Measurements from ENCODE around the gene MCCC1.

DNA sequence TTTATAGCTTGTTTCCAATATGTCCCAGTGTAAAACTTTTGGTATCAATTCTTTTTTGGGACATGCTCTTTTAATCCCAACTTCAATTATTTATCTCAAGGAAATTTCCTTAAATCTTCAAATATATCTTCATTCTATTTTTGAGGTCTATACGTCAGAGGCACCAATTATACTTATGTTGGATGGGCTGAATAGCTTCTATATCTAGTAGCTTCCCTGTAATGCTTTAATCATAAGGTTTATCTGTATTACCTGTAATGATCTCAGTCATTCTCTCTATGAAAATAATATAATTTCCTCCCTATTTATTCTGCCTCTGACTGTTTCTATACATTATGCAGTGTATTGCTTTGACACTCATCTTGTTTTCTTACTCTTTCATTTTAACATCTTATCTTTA is 29.9 kb upstream of the MCCC1 start:
- TF ChIP-seq, protein P1, sequence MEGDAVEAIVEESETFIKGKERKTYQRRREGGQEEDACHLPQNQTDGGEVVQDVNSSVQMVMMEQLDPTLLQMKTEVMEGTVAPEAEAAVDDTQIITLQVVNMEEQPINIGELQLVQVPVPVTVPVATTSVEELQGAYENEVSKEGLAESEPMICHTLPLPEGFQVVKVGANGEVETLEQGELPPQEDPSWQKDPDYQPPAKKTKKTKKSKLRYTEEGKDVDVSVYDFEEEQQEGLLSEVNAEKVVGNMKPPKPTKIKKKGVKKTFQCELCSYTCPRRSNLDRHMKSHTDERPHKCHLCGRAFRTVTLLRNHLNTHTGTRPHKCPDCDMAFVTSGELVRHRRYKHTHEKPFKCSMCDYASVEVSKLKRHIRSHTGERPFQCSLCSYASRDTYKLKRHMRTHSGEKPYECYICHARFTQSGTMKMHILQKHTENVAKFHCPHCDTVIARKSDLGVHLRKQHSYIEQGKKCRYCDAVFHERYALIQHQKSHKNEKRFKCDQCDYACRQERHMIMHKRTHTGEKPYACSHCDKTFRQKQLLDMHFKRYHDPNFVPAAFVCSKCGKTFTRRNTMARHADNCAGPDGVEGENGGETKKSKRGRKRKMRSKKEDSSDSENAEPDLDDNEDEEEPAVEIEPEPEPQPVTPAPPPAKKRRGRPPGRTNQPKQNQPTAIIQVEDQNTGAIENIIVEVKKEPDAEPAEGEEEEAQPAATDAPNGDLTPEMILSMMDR (IDR thresholded peaks at IDR 0.05; ENCODE audit: low read length), result no peak
- no peak for TF ChIP-seq EZH2phosphoT487 (IDR thresholded peaks at IDR 0.05; ENCODE audit: low read length)

Measured in MM.1S (cell line).